Jurkat, Clone E6-1 (cell line): ENCODE measurements around the gene CRYBG1.

Experiments
- DNase-seq: peaks from one replicate; pipeline ENCODE4 v3.0.0-alpha.2; 2011; ENCODE audit warnings: low read depth, low spot score
- H3K4me3 ChIP-seq: 2 replicates; pipeline ENCODE4 v1.5.1; 2011; ENCODE audit warnings: mild to moderate bottlenecking, low read length, control low read depth, moderate library complexity

CRYBG1 gene

DNA sequence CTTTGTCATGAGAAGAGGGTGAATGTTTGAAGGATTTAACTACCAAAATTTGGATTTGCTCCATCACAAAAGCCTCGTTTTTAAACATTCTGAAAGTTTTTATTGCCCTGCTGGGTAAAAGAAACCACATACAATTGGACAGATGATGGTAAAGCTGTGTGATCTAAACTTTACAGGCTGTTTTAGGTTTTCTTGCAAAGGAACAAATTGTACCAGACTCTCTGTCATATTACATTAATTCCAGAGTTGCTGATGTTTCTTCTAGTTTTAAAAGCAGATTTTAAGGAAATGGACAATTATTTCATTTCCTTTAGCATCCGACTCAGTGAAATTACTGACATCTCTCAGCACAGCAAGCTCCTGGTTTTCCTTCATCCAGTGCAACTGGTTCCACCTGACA is 53.2 kb downstream of the CRYBG1 start:
- DNase-seq = no peak
- H3K4me3 ChIP-seq = no peak overlapping the region

DNA sequence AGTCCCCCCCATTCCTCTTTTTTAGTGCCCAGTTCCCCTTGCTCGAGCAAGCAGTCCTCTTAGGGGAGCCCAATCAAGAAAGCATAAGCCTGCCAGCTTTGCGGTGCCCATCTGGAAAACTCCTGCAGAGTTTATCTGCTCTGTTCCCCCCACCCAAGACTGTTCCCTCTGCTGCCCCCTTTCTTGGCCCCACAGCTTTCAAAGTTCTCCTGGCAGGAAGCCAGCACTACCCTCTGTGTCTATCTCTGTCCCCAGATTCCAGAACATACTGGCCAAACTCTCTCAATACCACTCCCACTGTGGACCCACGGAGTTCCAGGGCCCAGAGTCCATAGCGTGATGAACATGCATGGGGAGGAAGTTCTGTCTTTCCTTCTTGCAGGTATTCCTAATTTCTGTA is 55.4 kb downstream of the CRYBG1 start:
- no peak for DNase-seq

DNA sequence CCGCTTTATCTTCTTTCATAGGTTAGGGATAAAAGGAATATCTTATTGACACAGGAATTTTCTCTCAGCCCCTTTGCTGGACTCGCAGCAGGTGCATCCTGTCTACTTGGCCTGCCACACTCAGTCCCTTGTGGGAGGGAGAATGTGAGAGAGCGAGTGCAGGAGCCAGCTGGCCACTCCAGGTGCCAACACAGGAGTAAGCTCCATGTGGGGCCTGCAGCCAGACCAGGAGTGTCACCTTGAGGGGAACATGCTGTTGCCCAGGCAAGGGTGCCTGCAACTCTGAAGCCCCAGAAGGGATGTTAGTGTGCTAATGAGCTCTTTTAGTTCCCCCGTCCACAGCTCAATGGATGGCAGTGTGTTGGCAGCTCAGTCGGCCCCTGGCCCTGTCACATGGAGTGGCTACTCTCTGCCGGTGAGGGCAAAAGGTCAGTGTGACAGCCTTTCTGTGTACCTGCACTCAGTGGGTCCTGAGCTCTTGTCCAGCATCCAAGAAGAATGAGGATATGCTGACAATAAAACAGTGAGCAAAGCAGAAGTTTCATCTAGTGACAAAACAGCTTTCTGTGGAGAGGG is 57.1 kb downstream of the CRYBG1 start:
- H3K4me3 ChIP-seq = no peak overlapping the region
- no peak for DNase-seq

More for the DNA sequence above, 55.4 kb downstream of the CRYBG1 start:
- no peak overlapping the region for H3K4me3 ChIP-seq

DNA sequence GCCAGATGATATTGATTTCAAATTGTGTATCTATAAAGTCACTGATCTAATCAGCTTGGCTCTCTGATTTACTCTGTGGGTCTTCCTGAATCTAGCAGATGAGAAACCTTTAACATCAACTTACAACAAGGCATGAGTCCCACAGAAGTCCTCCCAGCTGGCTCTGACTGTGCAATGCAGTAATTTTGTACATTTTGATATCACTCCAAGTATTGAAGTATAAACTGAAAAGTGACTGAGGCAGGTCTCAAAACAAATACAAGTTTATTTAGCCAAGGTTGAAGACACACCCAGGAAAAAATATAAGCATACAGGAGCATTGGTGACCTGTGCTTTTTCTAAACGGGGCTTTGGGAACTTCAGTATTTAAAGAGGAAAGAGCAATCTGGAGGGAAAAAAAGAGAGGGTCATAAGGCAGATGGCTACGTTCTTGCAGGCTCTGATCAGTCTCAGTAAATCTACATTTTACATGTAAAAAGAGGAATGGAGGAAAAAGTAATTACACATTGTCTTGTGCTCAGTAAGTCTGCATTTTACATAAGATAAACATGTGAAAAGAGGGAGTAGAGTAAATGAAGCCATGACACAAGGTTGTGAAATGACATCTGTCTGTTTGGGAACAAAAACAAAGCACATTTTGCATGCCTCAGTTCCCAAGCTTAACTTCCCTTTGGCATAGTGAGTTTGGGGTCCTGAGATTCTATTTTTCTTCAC is 59.5 kb downstream of the CRYBG1 start:
- H3K4me3 ChIP-seq = no peak overlapping the region
- DNase-seq = no peak

DNA sequence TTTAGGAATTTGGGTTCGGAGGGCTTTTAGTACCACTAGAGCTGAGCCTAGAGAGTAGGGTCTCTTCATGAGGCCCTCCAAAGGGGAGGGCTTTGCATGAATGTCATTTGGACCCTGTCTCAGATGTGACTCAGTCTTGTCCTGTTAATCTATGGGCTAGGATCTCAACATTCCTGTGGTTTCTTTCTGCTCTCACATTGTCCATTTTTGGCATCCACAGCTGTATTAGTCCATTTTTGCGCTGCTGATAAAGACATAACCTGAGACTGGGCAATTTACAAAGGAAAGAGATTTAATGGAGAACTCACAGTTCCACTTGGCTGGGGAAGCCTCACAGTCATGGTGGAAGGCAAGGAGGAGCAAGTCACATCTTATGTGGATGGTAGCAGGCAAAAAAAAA is 61.0 kb downstream of the CRYBG1 start:
- no peak for DNase-seq
- H3K4me3 ChIP-seq = no peak overlapping the region

DNA sequence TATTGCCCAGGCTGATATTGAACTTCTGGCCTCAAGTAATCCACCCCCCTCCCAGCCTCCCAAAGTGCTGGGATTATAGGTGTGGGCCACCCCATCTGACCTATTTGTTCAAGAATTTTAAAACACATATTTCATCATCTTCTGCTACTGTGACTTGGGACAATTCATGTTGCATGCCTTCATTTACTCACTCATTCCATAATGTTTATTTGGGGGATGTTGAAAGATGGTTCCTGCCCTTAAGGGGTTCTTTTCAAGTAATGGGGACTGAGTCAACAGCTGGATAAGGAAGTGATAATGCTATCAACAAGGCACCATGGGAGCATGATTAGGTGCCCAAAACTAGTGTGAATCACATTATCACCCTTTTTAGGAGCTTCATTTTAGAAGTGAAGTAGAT is 62.0 kb downstream of the CRYBG1 start:
- no peak overlapping the region for H3K4me3 ChIP-seq
- DNase-seq = no peak

DNA sequence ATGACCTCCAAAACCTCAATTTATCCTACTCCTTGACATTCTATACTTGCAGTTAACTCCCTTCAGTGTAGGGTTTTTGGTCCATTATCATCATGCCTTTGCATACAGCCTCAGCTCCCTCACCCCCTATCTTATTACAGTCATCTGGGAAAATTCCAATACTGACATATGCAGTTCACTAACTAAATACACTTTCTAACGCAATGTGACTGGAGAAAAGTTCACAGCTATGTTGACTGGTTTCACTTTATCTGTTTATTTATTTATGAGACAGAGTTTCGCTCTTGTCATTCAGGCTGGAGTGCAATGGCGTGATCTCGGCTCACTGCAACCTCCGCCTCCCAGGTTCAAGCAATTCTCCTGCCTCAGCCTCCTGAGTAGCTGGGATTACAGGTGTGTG is 64.9 kb downstream of the CRYBG1 start:
- no peak overlapping the region for H3K4me3 ChIP-seq
- no peak for DNase-seq

DNA sequence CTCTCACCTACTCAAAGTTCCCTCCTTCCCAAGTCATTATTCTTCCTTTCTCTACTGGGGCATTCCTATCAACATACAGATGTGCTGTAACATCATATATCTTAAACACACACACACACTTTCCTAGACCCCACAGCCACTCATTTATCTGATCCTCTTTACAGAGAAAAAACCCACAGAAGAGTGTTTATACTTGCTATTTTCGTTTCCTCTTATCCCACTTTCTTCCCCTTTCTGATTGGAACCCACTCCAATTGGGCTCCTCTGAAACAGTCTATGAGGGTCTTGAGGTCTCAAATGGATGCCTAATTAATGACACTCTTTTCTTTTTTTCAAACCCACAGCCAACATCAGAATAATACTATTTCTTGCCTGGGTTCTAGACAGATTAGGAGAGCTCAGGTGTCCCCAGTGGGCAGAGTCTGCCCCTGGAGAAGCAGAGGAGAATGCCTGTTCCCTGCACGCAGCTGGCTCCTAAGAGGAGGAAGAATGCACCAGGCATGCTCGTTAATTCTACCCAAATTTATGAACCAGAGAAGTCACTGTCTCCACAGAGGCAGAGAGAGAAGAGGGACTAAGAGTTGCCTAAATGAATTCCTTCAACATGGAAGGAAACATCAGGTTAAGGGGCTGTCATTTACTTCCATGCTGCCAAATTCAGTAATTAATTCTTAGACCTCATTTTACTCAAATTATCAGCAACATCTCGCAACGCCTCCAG is 65.9 kb downstream of the CRYBG1 start:
- no peak for DNase-seq
- no peak overlapping the region for H3K4me3 ChIP-seq

DNA sequence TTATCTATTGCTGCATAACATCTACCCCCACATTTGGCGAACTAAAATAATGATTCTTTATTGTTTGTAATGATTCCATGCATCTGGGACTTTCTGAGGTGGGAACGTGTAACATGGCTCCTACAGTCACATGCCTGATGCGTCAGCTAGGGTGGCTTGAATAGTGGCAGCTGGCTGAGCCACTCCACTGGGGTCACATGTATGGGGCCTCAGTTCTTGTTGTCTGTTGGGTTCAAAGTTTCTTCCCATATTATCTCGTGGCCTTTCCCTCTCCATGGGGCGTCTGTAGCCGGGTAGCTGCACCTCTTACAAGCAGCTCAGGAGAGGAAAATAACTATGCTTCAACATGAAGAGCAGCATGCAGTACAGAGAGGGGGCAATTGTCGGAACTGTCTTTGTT is 69.9 kb downstream of the CRYBG1 start:
- DNase-seq = no peak
- H3K4me3 ChIP-seq = no peak overlapping the region

DNA sequence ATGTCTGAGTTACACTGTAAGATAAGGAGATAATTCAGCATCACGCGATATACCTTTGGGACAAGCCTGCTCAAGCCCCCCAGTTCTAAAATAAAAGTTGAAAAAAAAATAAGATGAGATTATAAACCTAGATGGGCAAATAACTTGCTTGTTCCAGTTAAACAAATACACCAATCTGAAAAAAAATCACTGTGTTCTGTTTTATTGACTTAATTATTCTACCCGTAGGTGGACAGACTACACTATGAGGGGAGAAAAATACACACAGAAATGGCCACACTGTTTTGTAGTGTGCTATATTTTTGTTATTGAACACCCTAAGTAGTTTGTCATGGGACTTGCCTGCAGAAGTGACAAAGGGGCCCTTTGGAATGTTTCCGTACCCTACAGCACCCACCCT is 70.9 kb downstream of the CRYBG1 start:
- DNase-seq = no peak
- H3K4me3 ChIP-seq = no peak overlapping the region

DNA sequence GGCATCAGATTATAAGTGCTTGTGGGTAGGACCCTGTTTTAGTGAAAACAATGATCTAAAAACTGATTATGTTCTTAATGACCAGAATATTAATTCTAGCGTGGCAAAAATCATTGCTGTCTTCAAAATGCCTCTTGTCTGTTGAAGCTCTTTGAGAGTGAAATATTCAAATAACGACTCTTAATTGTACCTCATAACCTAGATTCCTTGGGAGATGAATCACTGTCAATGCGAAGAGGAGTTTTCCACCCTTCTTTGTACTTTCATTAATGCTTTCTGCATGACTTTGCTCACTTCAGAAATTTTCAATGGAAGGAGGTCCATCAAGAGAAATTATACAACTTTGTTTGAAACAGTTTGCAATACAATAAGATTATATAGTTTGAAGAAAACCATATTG is 71.5 kb downstream of the CRYBG1 start:
- no peak overlapping the region for H3K4me3 ChIP-seq
- no peak for DNase-seq

DNA sequence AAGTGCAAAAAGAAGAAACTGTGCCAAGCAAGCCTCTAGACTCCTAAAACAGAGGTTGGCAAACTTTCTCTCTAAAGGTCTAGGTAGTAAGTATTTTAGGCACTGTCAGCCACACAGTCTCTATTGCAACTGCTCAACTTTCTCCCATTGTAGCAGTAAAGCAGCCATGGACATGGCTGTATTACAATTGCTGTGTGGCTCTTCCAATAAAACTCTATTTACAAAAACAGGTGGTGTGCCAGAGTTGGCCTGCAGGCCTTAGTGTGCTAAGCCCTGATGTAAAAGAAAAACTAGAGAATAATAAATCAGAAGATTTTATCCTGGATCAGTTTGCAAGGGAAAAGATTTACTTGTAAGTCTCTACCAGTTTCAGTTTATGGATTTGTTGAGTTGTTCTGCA is 74.0 kb downstream of the CRYBG1 start:
- DNase-seq = no peak
- H3K4me3 ChIP-seq = no peak overlapping the region

DNA sequence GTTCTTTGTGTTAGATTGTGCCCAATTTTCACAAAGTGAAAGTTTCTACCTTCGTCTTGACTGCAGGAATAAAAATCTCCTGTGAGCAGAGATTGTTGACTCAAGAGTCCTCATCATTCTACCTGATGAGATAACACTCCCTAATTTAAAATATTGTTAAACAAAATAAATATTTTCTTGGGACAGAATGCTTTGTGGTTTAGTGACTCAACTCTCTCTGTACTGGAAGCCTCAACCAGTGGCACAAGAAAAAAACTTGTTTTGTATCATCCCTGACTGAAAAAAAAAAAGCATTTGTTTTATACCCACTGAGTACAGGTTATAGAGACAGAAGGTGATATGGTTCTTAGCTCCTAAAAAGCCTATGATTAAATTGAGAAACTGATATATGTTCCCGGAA is 78.9 kb downstream of the CRYBG1 start:
- DNase-seq = no peak

DNA sequence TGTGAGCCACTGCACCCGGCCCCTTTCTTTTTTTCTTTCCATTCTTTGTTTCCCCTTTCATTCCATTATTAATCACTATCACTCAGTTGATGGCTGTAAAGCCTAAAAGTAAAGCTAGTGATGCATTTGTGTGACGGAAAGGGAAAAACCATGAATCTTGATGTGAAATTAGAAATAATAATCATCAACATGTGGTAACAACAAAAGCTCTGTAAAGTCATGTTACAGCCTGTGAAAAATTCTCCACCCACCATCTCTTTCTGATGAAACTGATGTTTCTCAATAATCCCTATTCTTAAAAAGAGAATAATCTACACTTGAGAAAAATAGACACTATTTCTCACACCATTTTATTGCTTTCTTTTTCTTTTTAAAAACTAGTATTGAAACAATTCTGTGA is 80.0 kb downstream of the CRYBG1 start:
- no peak overlapping the region for H3K4me3 ChIP-seq
- DNase-seq = no peak

More for the DNA sequence above, 78.9 kb downstream of the CRYBG1 start:
- H3K4me3 ChIP-seq = no peak overlapping the region

DNA sequence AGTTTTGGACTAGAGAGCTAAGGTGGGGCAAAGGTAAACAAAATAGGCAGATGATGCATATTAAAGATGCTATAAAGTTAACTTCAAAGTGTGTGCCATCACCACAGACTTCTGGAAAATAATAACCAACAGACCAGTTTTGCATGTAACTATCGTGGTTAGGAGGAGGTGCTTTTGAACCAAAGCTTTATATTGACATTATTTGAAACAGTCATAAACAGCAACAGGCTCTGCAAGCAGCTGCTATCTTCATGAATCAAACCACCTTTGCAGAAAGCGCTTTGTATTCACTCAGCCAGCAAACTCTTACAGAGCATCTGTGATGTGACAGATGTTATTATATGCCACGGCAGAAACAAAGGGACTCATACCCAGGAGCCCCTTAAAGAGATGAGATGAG is 81.9 kb downstream of the CRYBG1 start:
- peak; percentile 15 for DNase-seq

DNA sequence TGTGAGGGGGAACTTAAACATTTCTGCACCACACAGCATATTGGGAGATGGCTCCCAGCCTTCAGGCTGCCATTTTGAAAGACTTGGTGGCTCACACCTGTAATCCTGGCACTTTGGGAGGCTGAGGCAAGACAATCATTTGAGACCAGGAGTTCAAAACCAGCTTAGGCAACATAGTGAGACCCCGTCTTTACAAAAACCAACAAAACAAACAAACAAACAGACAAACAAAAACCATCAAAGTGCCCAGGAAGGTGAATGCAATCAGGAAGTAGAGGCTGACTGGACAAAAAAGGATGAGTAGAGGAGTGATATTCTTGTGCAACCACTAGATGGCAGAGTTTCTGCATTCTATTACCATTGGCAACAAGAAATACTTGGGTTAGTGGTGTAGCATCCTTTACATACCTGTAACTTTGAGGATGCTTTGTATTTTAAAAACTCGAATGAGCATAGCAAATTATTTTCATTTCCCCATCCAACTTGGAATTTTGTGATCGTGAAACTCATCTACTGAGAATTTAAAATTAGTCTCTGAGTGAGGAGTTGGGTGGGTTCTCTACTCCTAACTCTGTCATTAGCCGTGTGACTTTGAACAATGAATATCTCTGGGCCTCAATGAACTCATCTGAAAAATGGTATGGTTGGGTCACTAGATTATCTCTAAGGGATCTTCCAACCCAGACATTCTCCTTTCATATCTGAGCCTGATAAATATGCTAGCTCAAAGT is 84.4 kb downstream of the CRYBG1 start:
- H3K4me3 ChIP-seq = no peak overlapping the region

More for the DNA sequence above, 81.9 kb downstream of the CRYBG1 start:
- H3K4me3 ChIP-seq = no peak overlapping the region

DNA sequence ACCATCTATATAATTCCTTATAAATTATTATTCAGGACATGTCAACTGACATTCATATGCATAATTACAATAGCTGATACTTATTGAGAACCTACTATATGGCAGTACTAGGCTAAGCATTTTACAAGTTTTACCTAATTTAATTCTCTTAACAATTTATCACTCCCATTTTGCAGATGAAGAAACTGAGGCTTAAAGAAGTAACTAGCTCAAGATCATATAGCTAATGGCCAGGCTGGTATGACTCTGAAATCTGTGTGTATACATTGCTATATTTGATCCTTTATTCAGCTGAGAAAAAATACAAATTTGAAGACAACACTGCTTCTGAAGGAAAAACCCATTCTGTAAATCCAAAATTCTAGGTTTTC is 85.0 kb downstream of the CRYBG1 start:
- DNase-seq = no peak
- no peak overlapping the region for H3K4me3 ChIP-seq

More for the DNA sequence above, 84.4 kb downstream of the CRYBG1 start:
- peak; percentile 73 for DNase-seq

DNA sequence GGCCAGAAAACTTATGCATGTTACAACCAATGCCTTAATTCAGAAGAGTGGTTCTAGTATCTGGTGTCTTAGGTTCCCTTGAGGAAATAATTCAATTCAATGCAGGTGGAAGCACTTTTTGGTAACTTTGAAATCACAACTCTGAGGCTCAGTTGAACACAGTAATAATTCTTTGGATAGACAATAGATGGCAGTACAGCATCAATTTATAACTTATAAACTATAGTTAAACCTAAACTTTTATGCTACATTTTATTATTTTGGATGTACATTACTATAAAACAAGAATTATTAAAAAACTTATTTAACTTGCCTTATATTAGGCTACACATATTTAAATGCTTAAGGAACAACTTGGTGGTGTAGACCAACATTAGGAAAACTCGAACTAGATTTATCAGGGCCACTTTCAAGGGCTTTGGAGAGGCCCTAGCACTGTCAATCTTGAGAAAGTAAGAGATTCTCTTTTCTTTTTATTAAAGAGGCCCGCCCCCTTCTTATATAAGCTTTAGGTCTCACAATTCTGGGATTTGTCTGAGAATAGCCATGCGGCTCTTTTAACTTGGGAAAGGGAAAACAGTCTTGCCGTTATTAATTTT is 85.9 kb downstream of the CRYBG1 start:
- no peak overlapping the region for H3K4me3 ChIP-seq
- DNase-seq = peak; percentile 16

DNA sequence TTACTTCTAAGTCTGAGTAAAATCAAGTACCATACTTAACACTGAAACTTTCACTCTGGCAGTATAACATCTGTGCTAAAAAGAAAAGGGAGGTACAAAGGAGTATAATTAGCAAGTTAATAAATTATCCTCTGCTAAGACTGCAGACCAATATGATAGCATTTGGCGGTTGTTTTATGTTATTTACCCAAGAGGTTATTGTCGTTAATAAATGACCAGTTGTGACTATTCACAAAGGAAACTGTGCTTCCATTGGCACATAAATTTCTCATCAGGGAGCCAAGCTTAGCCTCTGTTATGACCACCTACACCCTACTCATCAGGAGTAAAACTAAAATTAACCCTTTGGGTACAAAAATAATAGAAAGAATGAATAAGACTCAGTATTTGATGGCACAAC is 86.5 kb downstream of the CRYBG1 start:
- no peak overlapping the region for H3K4me3 ChIP-seq
- no peak for DNase-seq
